ENCODE measurements around the gene PLAC8L1. TPM values are rescaled to one million over a fixed set of nuclear protein-coding genes. Genes with fewer than 3 reads are reported as not detected.

The PLAC8L1 gene
- total RNA-seq, 1 experiment from 2014 or later = 2.7 TPM

DNA sequence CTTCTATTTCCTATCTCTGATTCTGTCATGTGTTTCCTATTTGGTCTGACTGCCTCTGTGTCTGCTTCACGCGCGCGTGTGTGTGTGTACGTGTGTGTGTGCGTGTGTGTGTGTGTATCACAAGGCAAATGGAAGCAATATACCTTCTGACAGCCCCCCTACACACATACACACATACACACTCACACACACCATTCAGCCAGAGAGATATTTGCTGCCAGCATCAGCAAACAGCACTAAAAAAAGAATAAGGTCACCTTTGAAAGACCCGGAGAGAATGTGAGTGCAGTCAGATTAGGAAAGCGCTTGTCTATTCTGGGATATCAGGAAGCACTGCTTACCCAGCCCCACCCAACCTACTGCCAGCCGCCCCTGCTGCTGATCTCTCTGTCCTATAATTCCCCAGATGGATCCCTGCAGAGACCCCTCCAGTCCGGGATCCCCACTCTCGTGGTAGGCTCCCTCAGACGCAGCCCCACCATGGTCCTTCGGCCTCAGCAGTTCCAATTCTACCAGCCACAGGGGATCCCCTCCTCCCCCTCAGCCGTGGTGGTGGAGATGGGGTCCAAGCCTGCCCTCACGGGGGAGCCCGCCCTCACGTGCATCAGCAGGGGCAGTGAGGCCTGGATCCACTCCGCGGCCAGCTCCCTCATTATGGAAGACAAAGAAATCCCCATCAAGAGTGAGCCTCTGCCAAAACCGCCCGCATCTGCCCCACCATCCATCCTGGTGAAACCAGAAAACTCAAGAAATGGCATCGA is 45.7 kb downstream of the PLAC8L1 start:
- no peak for DNase-seq (ENCODE audit: low spot score)
- no peaks in the 10 kb centered on the region for H3K9me3 ChIP-seq (ENCODE audit: low read depth, low read length, poor library complexity, severe bottlenecking)
- H3K27me3 ChIP-seq (replicated peaks; ENCODE audit: insufficient read depth, low read depth, low read length, poor library complexity) = no peaks in the 10 kb centered on the region
- intact Hi-C loops (cut with micrococcal nuclease; ENCODE audit: unreplicated experiment) = no loop called here
- CTCF ChIA-PET = no interaction called here
- no TSS peak for BruUV-seq (replicated peaks)
- no peak for TF ChIP-seq EZH2 (IDR thresholded peaks at IDR 0.05; ENCODE audit: borderline replicate concordance, low read depth, low read length, poor library complexity, severe bottlenecking)
- TF ChIP-seq, protein P1, sequence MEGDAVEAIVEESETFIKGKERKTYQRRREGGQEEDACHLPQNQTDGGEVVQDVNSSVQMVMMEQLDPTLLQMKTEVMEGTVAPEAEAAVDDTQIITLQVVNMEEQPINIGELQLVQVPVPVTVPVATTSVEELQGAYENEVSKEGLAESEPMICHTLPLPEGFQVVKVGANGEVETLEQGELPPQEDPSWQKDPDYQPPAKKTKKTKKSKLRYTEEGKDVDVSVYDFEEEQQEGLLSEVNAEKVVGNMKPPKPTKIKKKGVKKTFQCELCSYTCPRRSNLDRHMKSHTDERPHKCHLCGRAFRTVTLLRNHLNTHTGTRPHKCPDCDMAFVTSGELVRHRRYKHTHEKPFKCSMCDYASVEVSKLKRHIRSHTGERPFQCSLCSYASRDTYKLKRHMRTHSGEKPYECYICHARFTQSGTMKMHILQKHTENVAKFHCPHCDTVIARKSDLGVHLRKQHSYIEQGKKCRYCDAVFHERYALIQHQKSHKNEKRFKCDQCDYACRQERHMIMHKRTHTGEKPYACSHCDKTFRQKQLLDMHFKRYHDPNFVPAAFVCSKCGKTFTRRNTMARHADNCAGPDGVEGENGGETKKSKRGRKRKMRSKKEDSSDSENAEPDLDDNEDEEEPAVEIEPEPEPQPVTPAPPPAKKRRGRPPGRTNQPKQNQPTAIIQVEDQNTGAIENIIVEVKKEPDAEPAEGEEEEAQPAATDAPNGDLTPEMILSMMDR (conservative IDR thresholded peaks at IDR 0.05; ENCODE audit: low read depth, low read length) = no peak
- POLR2A ChIA-PET (ENCODE audit: low non-redundant PET) = no interaction called here
- no peak overlapping the region for H3K4me3 ChIP-seq (ENCODE audit: low read depth, low read length, poor library complexity, severe bottlenecking)
- no peaks in the 10 kb centered on the region for H3K36me3 ChIP-seq (ENCODE audit: insufficient read depth, low read length, poor library complexity, severe bottlenecking)
- H3K27ac ChIP-seq (ENCODE audit: low read depth, low read length, poor library complexity, severe bottlenecking) = no peak overlapping the region
- H3K4me1 ChIP-seq (ENCODE audit: insufficient read depth, low read length, poor library complexity, severe bottlenecking) = no peaks in the 10 kb centered on the region

DNA sequence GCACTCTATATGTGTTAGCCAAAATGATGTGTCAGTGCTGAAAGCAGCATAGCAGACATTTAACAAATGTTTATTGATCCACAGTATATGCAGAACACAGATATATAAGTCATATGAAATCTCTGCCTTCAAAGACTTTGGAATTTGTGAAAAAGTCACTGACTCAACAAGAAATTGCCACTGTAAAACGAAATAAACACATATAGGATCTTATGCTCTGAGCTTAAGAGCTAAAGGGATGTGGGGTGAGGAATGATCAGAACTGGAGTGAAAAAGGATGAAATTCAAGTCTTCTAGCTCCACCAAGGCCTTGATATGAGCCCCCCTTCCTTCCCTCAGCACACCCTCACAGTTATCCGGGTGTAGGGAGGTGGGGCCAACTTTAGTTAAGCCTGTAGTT is 49.9 kb downstream of the PLAC8L1 start:
- no peaks in the 10 kb centered on the region for H3K36me3 ChIP-seq (ENCODE audit: insufficient read depth, low read length, poor library complexity, severe bottlenecking)
- BruUV-seq (replicated peaks) = no TSS peak
- ChIA-PET POLR2A (ENCODE audit: low non-redundant PET) (no interaction called here), CTCF (interaction anchor here (0.6 kb wide), 1 partner anchor 132 kb away, joined by 3 read pairs; no protein-coding TSS in a partner anchor)
- H3K4me3 ChIP-seq (ENCODE audit: low read depth, low read length, poor library complexity, severe bottlenecking) = no peak overlapping the region
- DNase-seq (ENCODE audit: low spot score) = no peak
- no peaks in the 10 kb centered on the region for H3K27me3 ChIP-seq (replicated peaks; ENCODE audit: insufficient read depth, low read depth, low read length, poor library complexity)
- no peaks in the 10 kb centered on the region for H3K4me1 ChIP-seq (ENCODE audit: insufficient read depth, low read length, poor library complexity, severe bottlenecking)
- no peaks in the 10 kb centered on the region for H3K9me3 ChIP-seq (ENCODE audit: low read depth, low read length, poor library complexity, severe bottlenecking)
- no peak for TF ChIP-seq EZH2 (IDR thresholded peaks at IDR 0.05; ENCODE audit: borderline replicate concordance, low read depth, low read length, poor library complexity, severe bottlenecking)
- TF ChIP-seq, protein P1 (conservative IDR thresholded peaks at IDR 0.05; ENCODE audit: low read depth, low read length) = no peak
- H3K27ac ChIP-seq (ENCODE audit: low read depth, low read length, poor library complexity, severe bottlenecking) = no peak overlapping the region
- intact Hi-C loops (cut with micrococcal nuclease; ENCODE audit: unreplicated experiment) = no loop called here

DNA sequence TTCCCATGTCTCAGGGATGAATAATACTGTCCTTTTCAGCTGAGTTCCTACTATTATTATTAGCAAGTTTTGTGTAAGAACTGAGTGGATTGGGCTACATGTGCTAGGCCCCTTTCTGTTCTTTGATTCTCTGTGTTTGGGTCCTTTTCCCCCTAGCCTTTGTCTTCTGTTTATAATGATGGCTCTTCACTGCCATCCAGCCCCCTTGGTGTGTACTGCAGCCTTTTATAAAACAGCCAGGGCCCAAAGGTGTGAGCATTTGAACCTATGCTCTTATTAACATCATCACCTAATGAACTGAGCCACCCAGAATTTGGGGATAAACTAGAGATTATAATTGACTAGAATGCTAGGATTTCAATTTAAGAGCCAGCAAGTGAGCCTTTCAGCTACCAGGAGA is 52.6 kb downstream of the PLAC8L1 start:
- Histone ChIP-seq H3K9me3 (ENCODE audit: low read depth, low read length, poor library complexity, severe bottlenecking) (no peaks in the 10 kb centered on the region), H3K36me3 (ENCODE audit: insufficient read depth, low read length, poor library complexity, severe bottlenecking) (no peaks in the 10 kb centered on the region), H3K4me3 (ENCODE audit: low read depth, low read length, poor library complexity, severe bottlenecking) (no peak overlapping the region), H3K27ac (ENCODE audit: low read depth, low read length, poor library complexity, severe bottlenecking) (no peak overlapping the region), H3K27me3 (replicated peaks; ENCODE audit: insufficient read depth, low read depth, low read length, poor library complexity) (no peaks in the 10 kb centered on the region), H3K4me1 (ENCODE audit: insufficient read depth, low read length, poor library complexity, severe bottlenecking) (peaks cover 22% of the 10 kb centered on the region)
- BruUV-seq (replicated peaks) = no TSS peak
- POLR2A ChIA-PET (ENCODE audit: low non-redundant PET) = no interaction called here
- DNase-seq (ENCODE audit: low spot score) = peak; percentile 62
- intact Hi-C loops (cut with micrococcal nuclease; ENCODE audit: unreplicated experiment) = loop anchor here (5.0 kb wide), 1 partner anchor 815 kb away; no protein-coding TSS in a partner anchor
- CTCF ChIA-PET = no interaction called here
- TF ChIP-seq, protein P1 (conservative IDR thresholded peaks at IDR 0.05; ENCODE audit: low read depth, low read length) = peak; percentile 65
- no peak for TF ChIP-seq EZH2 (IDR thresholded peaks at IDR 0.05; ENCODE audit: borderline replicate concordance, low read depth, low read length, poor library complexity, severe bottlenecking)

All from A673 (cell line).